Measurements from ENCODE around the gene NCAPH2.

DNA sequence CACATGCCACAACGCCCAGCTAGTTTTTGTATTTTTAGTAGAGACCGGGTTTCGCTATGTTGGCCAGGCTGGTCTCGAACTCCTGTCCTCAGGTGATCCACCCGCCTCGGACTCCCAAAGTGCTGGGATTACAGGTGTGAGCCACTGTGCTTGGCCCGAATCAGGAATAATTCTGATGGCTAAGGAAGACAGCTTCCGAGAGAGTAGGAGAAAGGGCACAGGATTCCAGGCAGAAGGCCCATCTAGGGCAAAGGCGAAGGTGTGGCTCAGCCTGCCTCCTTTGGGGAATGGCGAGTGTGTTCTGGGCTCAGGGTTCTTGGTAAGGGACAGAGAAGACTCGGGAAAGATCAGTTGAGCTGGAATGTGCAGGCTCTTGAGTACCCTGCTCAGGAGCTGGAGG is 56.3 kb downstream of the NCAPH2 start:
- no peak for TF ChIP-seq CTCF (IDR thresholded peaks at IDR 0.05)
- TF ChIP-seq POLR2A (IDR thresholded peaks at IDR 0.05) = no peak
- TF ChIP-seq POLR2AphosphoS5 (IDR thresholded peaks at IDR 0.05; ENCODE audit: insufficient read depth in 1 of 2, low read depth in 1 of 2) = no peak
